DOHH2 (cell line): ENCODE data around the gene SLC1A2.

Experiments
- H3F3A ChIP-seq: fragments of 200-600 bp; sonication (generic), shearing (Covaris generic); 2 replicates; pipeline ENCODE4 v1.6.0; 2016; ENCODE audit warnings: antibody characterized with exemption, mild to moderate bottlenecking; ENCODE audit not compliant: control insufficient read depth, insufficient read depth
- H3K27ac ChIP-seq: fragments of 200-600 bp; sonication (generic); 2 replicates; pipeline ENCODE4 v1.5.1; 2014; ENCODE audit warnings: low read depth, mild to moderate bottlenecking, low read length, moderate library complexity
- H3K27me3 ChIP-seq: fragments of 200-600 bp; sonication (generic); 2 replicates; pipeline ENCODE4 v1.6.1; 2014; ENCODE audit warnings: mild to moderate bottlenecking, low read length, mixed read lengths; ENCODE audit not compliant: control insufficient read depth
- H3K36me3 ChIP-seq: fragments of 200-600 bp; sonication (generic); 2 replicates; pipeline ENCODE4 v1.6.1; 2014; ENCODE audit warnings: mild to moderate bottlenecking, low read length, moderate library complexity, mixed read lengths; ENCODE audit not compliant: control insufficient read depth
- H3K4me1 ChIP-seq: fragments of 200-600 bp; sonication (generic); 2 replicates; pipeline ENCODE4 v1.6.1; 2014; ENCODE audit warnings: mild to moderate bottlenecking, low read length, mixed read lengths; ENCODE audit not compliant: control insufficient read depth
- H3K4me2 ChIP-seq: fragments of 200-600 bp; sonication (generic); 2 replicates; pipeline ENCODE4 v1.6.0; 2014; ENCODE audit warnings: mild to moderate bottlenecking, low read length, moderate library complexity
- H3K4me3 ChIP-seq: fragments of 200-600 bp; sonication (generic); 2 replicates; pipeline ENCODE4 v1.5.1; 2014; ENCODE audit warnings: mild to moderate bottlenecking, low read length, mixed read lengths
- H3K79me2 ChIP-seq: fragments of 200-600 bp; sonication (generic); 2 replicates; pipeline ENCODE4 v1.6.1; 2014; ENCODE audit warnings: mild to moderate bottlenecking, low read length, mixed read lengths; ENCODE audit not compliant: control insufficient read depth
- H3K9me2 ChIP-seq: fragments of 200-600 bp; sonication (generic); replicated peaks from 2 replicates; pipeline ENCODE4 v1.6.1; 2014; ENCODE audit warnings: mild to moderate bottlenecking, low read length, mixed read lengths; ENCODE audit not compliant: control insufficient read depth
- H3K9me3 ChIP-seq: fragments of 200-600 bp; sonication (generic); 2 replicates; pipeline ENCODE4 v1.6.1; 2014; ENCODE audit warnings: antibody characterized with exemption, low read length, mixed read lengths; ENCODE audit not compliant: control insufficient read depth, insufficient read depth
- H4K20me1 ChIP-seq: fragments of 200-600 bp; sonication (generic); 2 replicates; pipeline ENCODE4 v1.6.0; 2014; ENCODE audit warnings: low read depth, mild to moderate bottlenecking, antibody characterized with exemption, low read length, moderate library complexity; ENCODE audit not compliant: control insufficient read depth, insufficient read depth
- CTCF ChIP-seq: fragments of 200-600 bp; sonication (generic); IDR thresholded peaks from one replicate; pipeline ENCODE4 v1.5.1; 2014; ENCODE audit warnings: antibody characterized with exemption, mild to moderate bottlenecking, low read depth, low read length; ENCODE audit not compliant: poor library complexity, severe bottlenecking
- EZH2phosphoT487 ChIP-seq: fragments of 200-600 bp; sonication (generic); IDR thresholded peaks from 2 replicates; pipeline ENCODE4 v1.6.1; 2017; ENCODE audit warnings: borderline replicate concordance, mild to moderate bottlenecking, antibody characterized with exemption, low read length, moderate library complexity, mixed read lengths

The SLC1A2 gene

GRCh38 chr11:35285471-35285870, 133.9 kb downstream of the SLC1A2 start:
- H4K20me1 ChIP-seq, result no peaks in the 10 kb centered on the region
- no peaks in the 10 kb centered on the region for H3K4me1 ChIP-seq
- no peaks in the 10 kb centered on the region for H3K9me3 ChIP-seq
- no peaks in the 10 kb centered on the region for H3K9me2 ChIP-seq
- H3K4me2 ChIP-seq, result no peak overlapping the region
- H3K4me3 ChIP-seq, result no peak overlapping the region
- H3K27ac ChIP-seq, result no peak overlapping the region
- H3K36me3 ChIP-seq, result no peaks in the 10 kb centered on the region
- H3K79me2 ChIP-seq, result no peaks in the 10 kb centered on the region
- TF ChIP-seq CTCF, result no peak
- no peaks in the 10 kb centered on the region for H3F3A ChIP-seq
- H3K27me3 ChIP-seq, result no peaks in the 10 kb centered on the region

GRCh38 chr11:35282221-35282882, 137.0 kb downstream of the SLC1A2 start:
- Histone ChIP-seq H3K27me3 (no peaks in the 10 kb centered on the region), H3F3A (no peaks in the 10 kb centered on the region), H3K9me2 (no peaks in the 10 kb centered on the region), H3K4me3 (no peak overlapping the region), H3K9me3 (no peaks in the 10 kb centered on the region), H4K20me1 (no peaks in the 10 kb centered on the region), H3K27ac (no peak overlapping the region), H3K4me2 (no peak overlapping the region), H3K79me2 (no peaks in the 10 kb centered on the region), H3K4me1 (no peaks in the 10 kb centered on the region), H3K36me3 (no peaks in the 10 kb centered on the region)
- TF ChIP-seq EZH2phosphoT487 (no peak), CTCF (no peak)

- no peak for TF ChIP-seq EZH2phosphoT487
- TF ChIP-seq CTCF, result no peak
- H3F3A ChIP-seq, result no peaks in the 10 kb centered on the region
- H3K27ac ChIP-seq, result no peak overlapping the region
- H3K9me3 ChIP-seq, result no peaks in the 10 kb centered on the region
- no peaks in the 10 kb centered on the region for H3K9me2 ChIP-seq
- H3K79me2 ChIP-seq, result no peaks in the 10 kb centered on the region
- no peaks in the 10 kb centered on the region for H4K20me1 ChIP-seq
- H3K36me3 ChIP-seq, result no peaks in the 10 kb centered on the region
- no peaks in the 10 kb centered on the region for H3K27me3 ChIP-seq
- H3K4me3 ChIP-seq, result no peak overlapping the region
- no peak overlapping the region for H3K4me2 ChIP-seq
- H3K4me1 ChIP-seq, result no peaks in the 10 kb centered on the region
Observed at GRCh38 chr11:35281169-35281688, 138.1 kb downstream of the SLC1A2 start.
